22Rv1 (cell line): Measurements from ENCODE around the gene TEX12.

Source experiments
- H3K27ac ChIP-seq: fragments of 450-650 bp; 2 replicates; pipeline ENCODE4 v1.5.1; 2017
- CTCF ChIP-seq: fragments of 450-650 bp; IDR thresholded peaks from 2 replicates; pipeline ENCODE4 v1.5.1; 2017; ENCODE audit warnings: mild to moderate bottlenecking
- ZFX ChIP-seq: fragments of 450-650 bp; IDR thresholded peaks from 2 replicates; pipeline ENCODE4 v1.6.1; 2017; ENCODE audit warnings: antibody characterized with exemption, borderline replicate concordance

TEX12 gene

GRCh38 chr11:112132737-112133136 is 34.4 kb upstream of the TEX12 start:
- no peak for TF ChIP-seq CTCF
- no peak for TF ChIP-seq ZFX
- H3K27ac ChIP-seq: no peak overlapping the region

GRCh38 chr11:112134473-112134872 is 32.7 kb upstream of the TEX12 start:
- TF ChIP-seq CTCF: no peak
- TF ChIP-seq ZFX: no peak
- H3K27ac ChIP-seq: no peak overlapping the region

- no peak overlapping the region for H3K27ac ChIP-seq
- TF ChIP-seq ZFX: no peak
- no peak for TF ChIP-seq CTCF
These were observed 23.6 kb upstream of the TEX12 start for GRCh38 chr11:112143597-112143996.

GRCh38 chr11:112150517-112150916 is 16.7 kb upstream of the TEX12 start:
- no peak for TF ChIP-seq ZFX
- no peak for TF ChIP-seq CTCF
- H3K27ac ChIP-seq: no peak overlapping the region

GRCh38 chr11:112156153-112156955 is 10.8 kb upstream of the TEX12 start:
- TF ChIP-seq CTCF (no peak), ZFX (no peak)
- no peak overlapping the region for H3K27ac ChIP-seq

GRCh38 chr11:112156956-112157766 is 10.0 kb upstream of the TEX12 start:
- no peak for TF ChIP-seq CTCF
- no peak overlapping the region for H3K27ac ChIP-seq
